GM18526 (cell line): Measurements from ENCODE around the gene CST3.

Source experiments
- POLR2A ChIP-seq: IDR thresholded peaks from 3 replicates; pipeline ENCODE4 v1.6.1; 2011; ENCODE audit not compliant: insufficient read length; ENCODE audit errors: extremely low read depth

CST3 gene

GRCh38 chr20:23602699-23603098 is 35.1 kb downstream of the CST3 start:
- TF ChIP-seq POLR2A: no peak

- no peak for TF ChIP-seq POLR2A
These were observed 35.5 kb downstream of the CST3 start for GRCh38 chr20:23602241-23602640.

DNA sequence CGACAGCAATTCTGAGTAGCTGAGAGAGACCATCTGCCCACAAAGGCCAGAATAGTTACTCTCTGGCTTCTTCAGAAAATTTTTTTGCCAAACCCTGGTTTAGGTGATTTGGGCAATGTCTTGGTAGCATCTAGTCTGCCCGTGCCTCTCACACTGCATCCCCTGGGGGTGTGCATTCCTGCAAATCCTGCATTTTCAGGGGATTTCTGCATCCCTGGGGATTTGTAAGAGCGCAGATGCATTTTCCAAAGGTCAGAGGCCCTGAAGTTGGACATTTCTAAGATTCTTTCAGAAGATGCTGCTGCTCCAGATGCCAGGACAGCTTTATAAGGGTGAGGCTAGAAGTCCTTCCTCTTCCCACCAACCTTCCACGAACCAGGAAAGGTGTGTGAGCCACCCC is 36.0 kb downstream of the CST3 start:
- no peak for TF ChIP-seq POLR2A

DNA sequence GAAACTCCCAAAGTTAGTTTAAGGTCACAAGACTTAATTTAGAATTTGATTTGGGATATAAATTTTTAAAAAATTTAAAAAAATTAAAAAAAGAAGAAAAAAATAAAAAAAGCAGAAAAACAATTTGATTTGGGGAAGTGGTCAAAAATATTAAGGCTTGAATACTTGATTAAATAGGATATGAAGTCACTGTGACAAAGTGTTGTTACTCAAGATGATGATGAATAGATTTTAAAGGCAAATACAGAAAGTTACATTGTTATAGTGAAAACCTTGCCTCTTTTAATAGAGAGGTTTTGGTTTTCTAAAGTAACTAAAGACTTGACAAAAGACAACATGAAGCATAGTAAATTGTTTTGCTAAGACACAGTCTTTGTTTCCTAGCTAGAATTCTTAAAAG is 39.3 kb downstream of the CST3 start:
- TF ChIP-seq POLR2A: no peak

DNA sequence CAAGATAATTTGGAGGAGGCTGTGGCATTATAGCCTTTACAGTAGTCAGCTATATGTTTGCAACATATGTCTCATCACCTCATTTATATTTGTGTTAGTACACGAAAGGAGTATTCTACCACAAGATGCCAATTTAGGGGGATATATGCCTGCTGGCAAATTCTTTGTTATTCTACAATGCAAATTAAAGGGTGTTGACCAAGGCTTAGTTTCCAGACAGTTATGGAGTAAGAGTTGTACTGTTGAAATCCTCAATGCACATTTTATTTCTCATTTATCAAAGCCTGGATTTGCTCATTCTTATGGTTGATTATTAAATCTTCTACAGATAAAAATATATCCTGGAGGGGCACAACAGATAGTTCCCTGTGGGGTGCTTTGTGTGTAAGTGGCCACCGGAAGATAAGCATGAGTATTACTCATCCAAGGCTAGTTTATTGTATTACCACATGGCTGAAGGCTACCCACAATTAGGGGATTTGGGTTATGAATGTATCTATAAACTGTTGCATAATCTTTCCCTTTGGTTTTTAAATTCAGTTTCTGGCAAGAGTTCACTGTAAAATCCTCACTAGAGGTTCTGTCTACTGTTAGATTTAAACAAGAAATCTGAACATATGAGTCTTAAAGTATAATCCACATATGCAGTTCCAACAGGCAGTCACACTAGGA is 41.0 kb downstream of the CST3 start:
- TF ChIP-seq POLR2A: no peak

- no peak for TF ChIP-seq POLR2A
These were observed 41.8 kb downstream of the CST3 start for GRCh38 chr20:23595941-23596340.

DNA sequence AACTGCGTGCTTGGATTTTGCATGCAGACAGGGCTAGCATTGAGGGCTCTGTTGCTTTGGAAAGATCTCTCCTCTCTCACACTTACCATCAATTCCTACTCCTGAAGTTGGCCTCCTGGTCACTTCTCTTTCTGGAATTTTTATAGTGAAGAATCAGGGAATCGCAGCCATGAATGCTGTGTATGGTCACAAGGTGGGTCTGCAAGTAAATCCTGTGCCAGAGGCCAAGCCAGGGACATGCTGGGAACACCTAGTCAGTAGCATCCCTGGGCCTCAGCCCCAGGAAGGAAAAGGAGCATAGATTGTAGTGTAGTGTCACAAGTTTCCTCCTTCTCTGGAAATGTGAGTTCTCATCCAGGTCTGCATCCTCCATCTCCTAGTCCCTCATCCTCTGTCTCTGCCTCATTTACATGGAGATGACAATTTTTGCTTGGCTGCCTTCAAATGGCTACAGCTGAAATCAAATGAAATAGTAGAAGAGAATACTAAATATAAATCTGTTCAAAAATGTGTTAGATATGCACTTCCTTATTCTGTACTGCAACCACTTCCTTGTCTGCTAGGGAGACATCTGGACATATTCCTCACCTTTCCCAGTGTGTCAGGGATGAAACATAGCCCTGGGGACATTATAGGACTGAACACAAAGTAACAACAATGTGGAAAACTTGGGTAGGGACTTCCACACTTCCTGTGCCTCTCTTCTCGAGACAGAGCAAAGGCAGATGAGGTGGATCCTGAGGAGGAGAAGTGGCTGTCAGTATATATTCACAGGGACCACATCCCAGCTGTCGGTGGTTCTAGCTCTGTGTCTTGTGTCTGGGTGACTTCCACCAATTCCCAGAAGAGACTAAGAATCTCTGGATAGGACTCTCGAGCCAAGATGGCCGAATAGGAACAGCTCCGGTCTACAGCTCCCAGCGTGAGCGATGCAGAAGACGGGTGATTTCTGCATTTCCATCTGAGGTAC is 49.0 kb downstream of the CST3 start:
- no peak for TF ChIP-seq POLR2A

GRCh38 chr20:23587631-23588030 is 50.1 kb downstream of the CST3 start:
- no peak for TF ChIP-seq POLR2A

DNA sequence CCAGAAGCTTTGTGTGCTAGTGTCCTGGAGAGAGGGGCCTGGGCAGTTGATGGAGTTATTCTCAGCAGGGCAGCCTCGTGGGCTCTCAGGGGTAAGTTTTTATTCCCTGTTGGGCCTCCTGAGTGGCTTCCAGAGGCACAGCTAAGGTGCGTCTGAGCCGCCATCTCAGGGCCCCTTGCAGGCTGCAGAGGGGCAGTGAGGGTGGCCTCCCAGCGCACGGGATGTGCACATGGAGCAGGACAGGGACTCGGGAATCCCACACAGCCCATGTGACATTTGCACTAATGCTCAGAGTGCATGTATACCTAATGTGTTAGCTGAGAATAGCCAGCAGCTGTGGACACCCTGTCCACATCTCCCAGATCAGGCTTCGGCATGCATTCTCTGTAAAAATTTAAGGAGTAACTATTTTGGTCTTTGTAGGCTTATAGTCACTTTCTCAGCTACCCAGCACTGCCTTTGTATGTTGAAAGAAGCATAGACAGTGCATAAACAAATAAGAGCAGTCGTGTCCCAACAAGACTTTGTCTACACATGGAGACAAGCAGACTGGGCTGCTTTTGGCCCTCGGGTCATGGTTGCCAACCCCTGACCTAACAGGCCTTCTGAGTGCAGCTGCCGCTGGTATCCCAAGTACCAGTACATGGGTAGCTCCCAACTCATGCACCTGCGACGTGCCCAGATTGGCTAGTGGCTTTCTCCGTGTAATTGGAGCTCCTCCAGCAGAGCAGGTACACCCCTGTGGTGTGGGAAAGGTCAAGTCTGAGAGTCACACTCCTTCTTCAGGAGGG is 50.8 kb downstream of the CST3 start:
- no peak for TF ChIP-seq POLR2A

- no peak for TF ChIP-seq POLR2A
These were observed 51.7 kb downstream of the CST3 start for GRCh38 chr20:23585808-23586734.

- TF ChIP-seq POLR2A: no peak
These were observed 52.3 kb downstream of the CST3 start for GRCh38 chr20:23585449-23585807.

GRCh38 chr20:23584434-23585199 is 53.1 kb downstream of the CST3 start:
- TF ChIP-seq POLR2A: no peak
